Measurements from ENCODE around the gene PCDH9.

PCDH9 gene

DNA sequence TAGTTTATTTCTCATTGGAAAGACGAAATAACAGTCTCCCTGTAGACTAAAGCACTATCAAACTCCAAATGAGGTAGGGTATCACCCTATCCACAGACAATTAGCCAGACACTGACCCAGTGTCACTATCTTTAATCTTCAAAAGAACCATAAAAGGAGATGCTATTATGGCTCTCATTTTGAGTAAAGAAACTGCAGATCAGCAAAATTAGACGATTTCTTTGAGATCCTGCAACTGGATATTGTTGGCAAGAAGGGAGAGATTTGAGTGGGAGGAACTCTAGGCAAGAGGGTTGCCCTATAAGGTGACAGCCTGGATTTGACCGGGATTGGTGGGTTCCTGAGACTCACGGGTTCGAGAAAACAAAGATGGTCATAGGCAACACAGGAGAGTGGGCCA lies 71.2 kb downstream of the PCDH9 start:
- DNase-seq = no peak

DNA sequence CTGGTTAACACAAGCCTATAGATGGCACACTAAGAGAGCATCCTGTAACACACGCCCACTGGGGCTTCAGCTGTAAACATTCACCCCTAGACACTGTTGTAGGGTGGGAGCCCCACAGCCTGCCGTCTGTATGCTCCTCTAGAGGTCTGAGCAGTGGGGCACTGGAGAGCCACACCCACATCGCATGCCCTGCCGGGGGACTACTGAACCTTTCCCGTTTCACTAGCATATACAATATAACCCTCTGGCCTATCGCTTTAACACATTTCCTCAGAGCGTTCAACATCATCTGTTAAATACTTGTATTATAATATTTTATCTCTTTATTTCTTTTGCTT lies 73.4 kb downstream of the PCDH9 start:
- no peak for DNase-seq

DNA sequence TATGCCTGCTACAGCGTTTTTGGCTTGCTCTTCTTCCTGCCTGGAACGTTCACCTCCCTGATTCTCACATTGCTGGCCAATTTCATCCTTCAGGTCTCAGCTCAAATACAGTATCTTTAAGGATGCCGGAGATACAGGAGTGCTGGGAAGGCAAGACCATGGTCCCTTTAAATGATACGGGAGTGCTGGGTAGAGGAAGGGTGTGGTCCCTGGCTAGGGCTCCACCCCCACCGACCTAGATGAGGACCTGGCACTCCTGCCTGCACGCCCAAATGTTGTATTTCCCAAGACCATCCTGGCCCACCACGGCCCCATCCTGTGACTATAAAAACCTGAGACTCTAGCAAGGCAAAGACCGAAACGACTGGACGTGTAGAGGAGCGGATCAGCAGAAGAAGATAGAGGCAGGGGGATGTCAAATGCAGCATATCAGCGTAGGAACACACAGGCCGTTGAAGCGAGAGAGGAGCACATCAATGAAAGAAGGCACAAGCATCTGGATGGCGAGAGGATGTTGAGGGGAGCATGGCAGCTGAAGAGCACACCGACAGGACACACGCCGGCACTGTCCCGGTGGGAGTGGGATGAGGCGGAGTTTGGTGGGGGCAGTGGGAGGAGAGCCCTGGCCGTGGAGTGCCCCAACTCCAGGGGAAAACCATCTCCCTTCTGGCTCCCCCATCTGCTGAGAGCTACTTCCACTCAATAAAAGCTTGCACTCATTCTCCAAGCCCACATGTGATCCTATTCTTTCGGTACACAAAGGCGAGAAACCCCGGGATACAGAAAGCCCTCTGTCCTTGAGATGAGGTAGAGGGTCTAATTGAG lies 74.0 kb downstream of the PCDH9 start:
- DNase-seq = no peak

DNA sequence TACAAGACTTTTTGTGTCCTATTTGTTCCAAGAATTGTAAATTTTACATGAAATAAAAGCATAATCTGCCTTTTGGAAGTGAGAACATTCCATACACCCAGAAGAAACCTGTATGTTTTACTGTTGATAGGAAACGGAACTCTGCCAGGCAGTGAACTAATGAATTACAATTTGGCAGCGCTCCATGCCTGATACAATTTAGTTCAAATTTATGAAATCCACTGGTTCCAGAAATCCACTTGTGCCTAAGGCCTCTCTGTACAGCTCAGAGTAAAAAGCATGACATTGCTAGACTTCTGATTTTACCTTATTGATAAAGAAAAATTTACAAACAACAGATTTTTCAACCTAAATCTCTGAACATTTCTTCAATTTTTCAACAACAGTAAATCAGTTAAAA lies 78.1 kb downstream of the PCDH9 start:
- no peak for DNase-seq

DNA sequence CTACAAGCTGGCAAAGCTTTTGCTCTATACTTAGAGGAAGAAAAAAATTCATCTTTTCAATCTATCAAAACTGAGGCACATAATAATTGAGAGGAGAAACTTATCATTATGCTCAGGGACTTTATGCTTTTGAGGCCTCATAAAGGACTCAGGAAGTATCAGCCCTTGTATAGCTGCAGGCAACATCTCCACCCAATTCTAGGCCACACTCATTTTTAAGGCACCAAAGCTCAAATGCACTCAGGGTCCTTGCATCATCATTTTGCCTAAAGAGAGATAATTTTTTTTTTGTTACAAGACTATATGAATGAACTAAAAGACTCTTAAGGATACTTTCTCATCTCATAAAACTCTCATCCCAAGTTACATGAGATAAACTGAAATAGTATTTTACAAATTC lies 78.5 kb downstream of the PCDH9 start:
- no peak for DNase-seq

DNA sequence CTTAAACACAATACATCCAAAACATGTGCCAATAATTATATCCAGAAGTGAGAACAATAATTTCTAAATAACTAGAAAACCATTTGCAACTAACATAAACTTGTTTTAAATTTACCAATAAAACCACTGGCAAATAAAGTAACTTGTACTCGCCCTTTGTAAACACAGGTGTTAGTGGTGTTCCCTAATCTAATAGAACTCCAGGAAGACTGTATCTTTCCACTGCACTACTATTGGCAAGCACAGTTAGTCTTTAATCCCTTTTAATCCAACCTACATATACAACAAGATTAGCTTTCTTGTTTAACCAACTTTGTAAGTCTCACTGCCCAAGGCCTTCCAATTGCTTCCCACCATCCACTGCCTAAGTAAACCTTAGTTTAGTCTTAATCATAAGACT lies 79.5 kb downstream of the PCDH9 start:
- no peak for DNase-seq

- no peak for DNase-seq
Observed at GRCh38 chr13:67148161-67148571, 82.0 kb downstream of the PCDH9 start.

GRCh38 chr13:67147342-67148133 lies 82.6 kb downstream of the PCDH9 start:
- no peak for DNase-seq

- DNase-seq = no peak
Observed at GRCh38 chr13:67146523-67147130, 83.5 kb downstream of the PCDH9 start.

GRCh38 chr13:67145950-67146349 lies 84.2 kb downstream of the PCDH9 start:
- no peak for DNase-seq

GRCh38 chr13:67143544-67144115 lies 86.5 kb downstream of the PCDH9 start:
- no peak for DNase-seq

GRCh38 chr13:67140006-67140405 lies 90.1 kb downstream of the PCDH9 start:
- no peak for DNase-seq

- no peak for DNase-seq
Observed at GRCh38 chr13:67139551-67139950, 90.6 kb downstream of the PCDH9 start.

GRCh38 chr13:67138970-67139369 lies 91.2 kb downstream of the PCDH9 start:
- DNase-seq = no peak

DNA sequence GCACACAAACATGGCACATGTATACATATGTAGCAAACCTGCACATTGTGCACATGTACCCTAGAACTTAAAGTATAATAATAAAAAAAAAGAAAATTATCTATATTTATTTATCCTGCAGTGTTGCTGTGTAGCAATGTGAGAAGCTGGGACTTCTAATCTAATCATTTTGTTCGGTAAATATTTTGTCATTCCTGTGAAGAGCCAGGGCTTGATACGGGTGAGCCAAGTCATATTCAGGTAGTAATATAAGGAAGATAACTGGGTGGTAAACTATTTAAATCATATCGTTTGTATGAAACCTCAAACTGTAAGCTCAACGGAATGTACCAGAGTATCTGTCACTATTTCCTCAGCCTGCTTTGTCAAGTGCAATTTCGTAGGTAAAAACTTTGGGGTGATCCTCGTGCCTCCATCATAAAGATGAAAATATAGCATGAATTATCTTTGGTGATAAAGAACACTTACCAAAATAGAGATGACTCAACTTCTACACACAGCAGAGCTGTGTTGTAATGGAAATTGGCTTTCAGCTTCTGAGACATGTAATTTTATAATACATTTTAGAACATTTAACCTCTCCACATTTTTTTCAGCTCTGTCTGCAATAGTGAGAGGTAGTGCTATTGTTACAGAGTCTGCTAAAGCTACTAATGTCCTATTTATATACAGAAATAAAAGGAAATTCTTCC lies 92.9 kb downstream of the PCDH9 start:
- DNase-seq = no peak

DNA sequence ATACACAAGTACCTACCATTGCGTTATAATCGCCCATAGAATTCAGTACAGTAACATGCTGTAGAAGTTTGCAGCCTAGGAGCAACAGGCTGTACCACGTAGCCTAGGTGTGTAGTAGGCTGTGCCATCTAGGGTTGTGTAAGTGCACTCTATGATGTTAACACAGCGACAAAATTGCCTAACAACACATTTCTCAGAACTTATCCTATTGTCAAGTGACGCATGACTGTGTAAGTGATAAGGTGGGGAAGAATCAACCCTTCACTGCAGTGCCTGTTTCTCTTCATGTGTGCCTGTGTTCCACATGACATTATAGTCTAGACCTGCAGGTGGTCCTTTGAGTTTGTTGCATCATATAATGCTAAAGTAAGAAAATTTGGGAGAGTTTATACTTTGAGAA lies 94.0 kb downstream of the PCDH9 start:
- no peak for DNase-seq

DNA sequence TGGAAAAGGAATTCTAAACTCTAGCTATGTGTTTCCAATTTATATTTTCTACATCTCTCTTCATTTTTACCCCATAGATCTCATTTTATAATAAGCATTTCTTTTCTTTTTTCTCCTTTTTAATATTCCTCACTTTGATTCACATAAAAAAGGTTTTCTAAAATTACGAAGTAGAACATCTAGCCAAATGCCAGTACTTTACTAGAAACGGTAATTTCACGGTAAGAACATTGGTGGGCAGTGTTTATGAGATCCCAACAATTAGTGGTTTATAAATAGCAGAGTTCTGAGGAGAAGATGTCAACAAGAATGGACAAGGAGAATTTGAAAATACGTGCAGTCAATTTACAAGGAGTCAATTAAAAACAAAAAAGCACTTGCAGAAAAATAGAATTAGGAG lies 94.8 kb downstream of the PCDH9 start:
- DNase-seq = no peak

DNA sequence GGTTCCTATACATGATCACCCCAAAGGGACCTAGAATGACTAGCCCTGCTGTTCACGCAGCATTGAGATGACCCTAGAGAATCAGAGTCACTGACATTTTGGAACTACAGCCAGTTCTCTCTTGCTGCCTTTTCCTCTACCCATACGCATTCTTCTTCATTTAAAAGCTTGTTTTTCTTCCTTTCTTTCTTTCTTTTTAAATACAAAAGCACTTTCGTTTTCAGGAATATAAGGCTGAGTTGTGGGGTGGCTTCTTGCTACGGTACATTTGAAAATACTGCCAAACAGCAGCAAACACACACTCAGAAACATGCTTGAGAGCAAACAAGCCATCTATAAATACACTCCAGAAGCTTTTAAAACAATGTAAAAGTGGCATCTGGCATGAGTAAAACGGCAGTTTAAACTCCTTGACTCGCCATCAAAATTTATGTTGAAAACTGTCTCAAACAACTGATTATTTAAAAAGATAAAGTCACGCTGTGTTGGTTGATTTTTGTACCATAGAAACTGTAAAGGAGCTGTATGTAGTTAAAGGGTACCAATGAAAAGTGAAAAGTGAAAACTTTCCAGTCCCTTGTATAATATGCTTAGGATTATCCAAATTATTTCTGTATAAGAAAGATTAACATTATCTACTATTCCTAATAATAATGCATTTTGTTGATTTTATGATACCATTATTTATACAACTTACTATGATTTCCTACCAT lies 95.6 kb downstream of the PCDH9 start:
- no peak for DNase-seq

GRCh38 chr13:67133476-67133875 lies 96.7 kb downstream of the PCDH9 start:
- no peak for DNase-seq

- DNase-seq = no peak
Observed at GRCh38 chr13:67131393-67131792, 98.7 kb downstream of the PCDH9 start.

DNA sequence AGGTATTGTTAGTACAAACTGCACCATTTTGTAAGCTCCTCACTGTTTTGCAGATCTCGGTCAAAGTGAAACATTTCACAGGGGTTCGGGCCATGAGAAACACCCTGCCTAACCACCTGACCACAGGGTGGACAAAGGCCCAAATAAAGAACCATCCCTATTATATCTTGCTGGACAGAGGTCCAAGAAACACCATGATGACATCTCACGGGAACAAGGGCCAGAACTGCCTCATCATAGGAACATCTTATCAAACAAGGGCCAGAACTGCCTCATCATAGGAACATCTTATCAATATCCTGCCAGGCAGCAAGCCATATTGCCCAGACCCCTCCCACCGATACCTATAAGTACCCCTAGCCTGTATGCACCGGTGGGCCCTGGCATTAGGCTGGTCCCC lies 99.7 kb downstream of the PCDH9 start:
- DNase-seq = no peak

GRCh38 chr13:67128136-67128535 lies 102.0 kb downstream of the PCDH9 start:
- DNase-seq = no peak
